Measurements from ENCODE around the gene AFAP1.

- TF ChIP-seq, protein P1, sequence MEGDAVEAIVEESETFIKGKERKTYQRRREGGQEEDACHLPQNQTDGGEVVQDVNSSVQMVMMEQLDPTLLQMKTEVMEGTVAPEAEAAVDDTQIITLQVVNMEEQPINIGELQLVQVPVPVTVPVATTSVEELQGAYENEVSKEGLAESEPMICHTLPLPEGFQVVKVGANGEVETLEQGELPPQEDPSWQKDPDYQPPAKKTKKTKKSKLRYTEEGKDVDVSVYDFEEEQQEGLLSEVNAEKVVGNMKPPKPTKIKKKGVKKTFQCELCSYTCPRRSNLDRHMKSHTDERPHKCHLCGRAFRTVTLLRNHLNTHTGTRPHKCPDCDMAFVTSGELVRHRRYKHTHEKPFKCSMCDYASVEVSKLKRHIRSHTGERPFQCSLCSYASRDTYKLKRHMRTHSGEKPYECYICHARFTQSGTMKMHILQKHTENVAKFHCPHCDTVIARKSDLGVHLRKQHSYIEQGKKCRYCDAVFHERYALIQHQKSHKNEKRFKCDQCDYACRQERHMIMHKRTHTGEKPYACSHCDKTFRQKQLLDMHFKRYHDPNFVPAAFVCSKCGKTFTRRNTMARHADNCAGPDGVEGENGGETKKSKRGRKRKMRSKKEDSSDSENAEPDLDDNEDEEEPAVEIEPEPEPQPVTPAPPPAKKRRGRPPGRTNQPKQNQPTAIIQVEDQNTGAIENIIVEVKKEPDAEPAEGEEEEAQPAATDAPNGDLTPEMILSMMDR (IDR thresholded peaks at IDR 0.05) = no peak
- no peak for TF ChIP-seq EZH2phosphoT487 (IDR thresholded peaks at IDR 0.05)
Observed at GRCh38 chr4:7867191-7867590, 72.5 kb downstream of the AFAP1 start.

All from neural progenitor cell (in vitro differentiated cells).